Osteocyte (in vitro differentiated cells): ENCODE results near the gene PDZD4. TPM values are rescaled to one million over a fixed set of nuclear protein-coding genes. Genes with fewer than 3 reads are reported as not detected.

Experiments used
- DNase-seq: peaks from one replicate; pipeline ENCODE4 v3.0.0; 2021; ENCODE audit warnings: mixed read lengths; ENCODE audit not compliant: unreplicated experiment; ENCODE audit errors: extremely low spot score
- H3K27ac Mint-ChIP-seq: one replicate; pipeline ENCODE4 v1.8.0; 2021; ENCODE audit warnings: mild to moderate bottlenecking, mixed read lengths; ENCODE audit not compliant: unreplicated experiment
- H3K27me3 Mint-ChIP-seq: one replicate; pipeline ENCODE4 v1.8.0; 2021; ENCODE audit warnings: mixed read lengths; ENCODE audit not compliant: unreplicated experiment
- H3K36me3 Mint-ChIP-seq: one replicate; pipeline ENCODE4 v1.8.0; 2021; ENCODE audit warnings: mixed read lengths; ENCODE audit not compliant: unreplicated experiment
- H3K4me1 Mint-ChIP-seq: one replicate; pipeline ENCODE4 v1.8.0; 2021; ENCODE audit warnings: mixed read lengths; ENCODE audit not compliant: unreplicated experiment
- H3K4me3 Mint-ChIP-seq: one replicate; pipeline ENCODE4 v1.8.0; 2021; ENCODE audit warnings: mild to moderate bottlenecking, moderate library complexity, mixed read lengths; ENCODE audit not compliant: unreplicated experiment
- H3K9me3 Mint-ChIP-seq: one replicate; pipeline ENCODE4 v1.8.0; 2021; ENCODE audit warnings: mixed read lengths; ENCODE audit not compliant: unreplicated experiment
- total RNA-seq: library from RNA; stranded (reverse); gene quantifications from 2 replicates; pipeline ENCODE4 v1.2.1, GENCODE V29; 2021
- TF ChIP-seq, protein P1 (sequence below): fragments of 200-600 bp; sonication (generic); IDR thresholded peaks from 2 replicates; pipeline ENCODE4 v1.5.0; 2021; ENCODE audit warnings: antibody characterized with exemption, mild to moderate bottlenecking, moderate library complexity

Gene PDZD4
- total RNA-seq, 1 donor from 2014 or later: 23.9 TPM

GRCh38 chrX:153769865-153770600 lies 60.3 kb downstream of the PDZD4 start:
- DNase-seq: no peak
- no peaks in the 10 kb centered on the region for H3K9me3 Mint-ChIP-seq
- H3K36me3 Mint-ChIP-seq: no peaks in the 10 kb centered on the region
- no peak overlapping the region for H3K4me3 Mint-ChIP-seq
- H3K27me3 Mint-ChIP-seq: no peaks in the 10 kb centered on the region
- TF ChIP-seq, protein P1, sequence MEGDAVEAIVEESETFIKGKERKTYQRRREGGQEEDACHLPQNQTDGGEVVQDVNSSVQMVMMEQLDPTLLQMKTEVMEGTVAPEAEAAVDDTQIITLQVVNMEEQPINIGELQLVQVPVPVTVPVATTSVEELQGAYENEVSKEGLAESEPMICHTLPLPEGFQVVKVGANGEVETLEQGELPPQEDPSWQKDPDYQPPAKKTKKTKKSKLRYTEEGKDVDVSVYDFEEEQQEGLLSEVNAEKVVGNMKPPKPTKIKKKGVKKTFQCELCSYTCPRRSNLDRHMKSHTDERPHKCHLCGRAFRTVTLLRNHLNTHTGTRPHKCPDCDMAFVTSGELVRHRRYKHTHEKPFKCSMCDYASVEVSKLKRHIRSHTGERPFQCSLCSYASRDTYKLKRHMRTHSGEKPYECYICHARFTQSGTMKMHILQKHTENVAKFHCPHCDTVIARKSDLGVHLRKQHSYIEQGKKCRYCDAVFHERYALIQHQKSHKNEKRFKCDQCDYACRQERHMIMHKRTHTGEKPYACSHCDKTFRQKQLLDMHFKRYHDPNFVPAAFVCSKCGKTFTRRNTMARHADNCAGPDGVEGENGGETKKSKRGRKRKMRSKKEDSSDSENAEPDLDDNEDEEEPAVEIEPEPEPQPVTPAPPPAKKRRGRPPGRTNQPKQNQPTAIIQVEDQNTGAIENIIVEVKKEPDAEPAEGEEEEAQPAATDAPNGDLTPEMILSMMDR: no peak
- peaks cover 13% of the 10 kb centered on the region for H3K4me1 Mint-ChIP-seq
- no peak overlapping the region for H3K27ac Mint-ChIP-seq

DNA sequence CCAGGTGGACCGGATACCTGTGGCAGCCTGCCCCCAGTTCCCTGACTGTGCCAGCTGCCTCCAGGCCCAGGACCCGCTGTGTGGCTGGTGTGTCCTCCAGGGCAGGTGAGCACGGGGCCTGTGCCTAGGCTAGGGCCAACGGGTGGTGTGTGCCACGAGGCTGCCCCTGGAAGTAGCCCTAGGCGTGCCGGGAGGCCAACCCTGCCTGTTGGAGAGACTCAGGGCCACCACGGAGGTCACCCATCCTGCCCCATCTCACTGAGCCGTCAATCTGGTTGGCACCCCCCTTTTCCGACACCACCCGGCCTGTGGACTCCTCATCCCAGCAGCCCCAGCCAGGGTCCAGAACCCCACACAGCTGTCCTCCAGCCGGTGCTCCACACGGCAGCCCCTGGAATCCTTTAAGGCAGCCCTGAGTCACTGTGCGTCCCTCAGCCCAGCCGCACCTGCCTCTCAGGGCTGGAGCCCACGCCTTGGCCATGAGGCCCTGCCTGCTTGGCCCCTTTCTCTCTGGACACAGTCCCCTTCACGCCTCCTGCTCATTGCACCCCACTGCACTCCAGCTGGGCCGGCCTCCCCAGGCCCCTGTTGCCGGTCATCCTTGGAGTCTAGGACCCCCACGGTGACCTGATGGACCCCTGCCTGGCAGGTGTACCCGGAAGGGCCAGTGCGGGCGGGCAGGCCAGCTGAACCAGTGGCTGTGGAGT lies 61.0 kb downstream of the PDZD4 start:
- TF ChIP-seq, protein P1: no peak
- H3K27me3 Mint-ChIP-seq: no peaks in the 10 kb centered on the region
- peaks cover 13% of the 10 kb centered on the region for H3K4me1 Mint-ChIP-seq
- H3K36me3 Mint-ChIP-seq: no peaks in the 10 kb centered on the region
- DNase-seq: no peak
- H3K9me3 Mint-ChIP-seq: no peaks in the 10 kb centered on the region
- no peak overlapping the region for H3K27ac Mint-ChIP-seq
- H3K4me3 Mint-ChIP-seq: no peak overlapping the region

GRCh38 chrX:153768311-153769157 lies 61.8 kb downstream of the PDZD4 start:
- Mint-ChIP-seq H3K4me1 (peaks cover 17% of the 10 kb centered on the region), H3K36me3 (no peaks in the 10 kb centered on the region), H3K4me3 (no peak overlapping the region), H3K9me3 (no peaks in the 10 kb centered on the region), H3K27me3 (no peaks in the 10 kb centered on the region), H3K27ac (no peak overlapping the region)
- TF ChIP-seq, protein P1: no peak
- no peak for DNase-seq

DNA sequence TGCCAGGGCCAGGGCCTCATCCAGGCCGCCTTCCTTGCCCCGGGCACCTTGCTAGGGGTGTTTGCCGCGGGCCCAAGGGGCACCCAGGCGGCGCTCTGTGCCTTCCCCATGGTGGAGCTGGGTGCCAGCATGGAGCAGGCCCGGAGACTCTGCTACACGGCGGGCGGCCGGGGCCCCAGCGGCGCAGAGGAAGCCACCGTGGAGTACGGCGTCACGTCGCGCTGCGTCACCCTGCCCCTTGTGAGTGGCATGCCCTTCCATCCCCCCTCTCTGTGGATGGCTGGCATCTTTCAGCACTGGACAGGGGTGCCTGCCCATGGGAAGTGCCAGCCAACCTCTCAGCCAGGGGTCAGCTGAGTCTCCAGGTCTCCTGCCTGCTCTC lies 62.7 kb downstream of the PDZD4 start:
- Mint-ChIP-seq H3K4me3 (no peak overlapping the region), H3K36me3 (no peaks in the 10 kb centered on the region), H3K4me1 (peaks cover 17% of the 10 kb centered on the region), H3K27me3 (no peaks in the 10 kb centered on the region), H3K9me3 (no peaks in the 10 kb centered on the region), H3K27ac (no peak overlapping the region)
- TF ChIP-seq, protein P1: no peak
- no peak for DNase-seq
